ENCODE measurements around the gene GTF2IRD2. TPM values are rescaled to one million over a fixed set of nuclear protein-coding genes. Genes with fewer than 3 reads are reported as not detected.

GTF2IRD2 gene
- polyA plus RNA-seq, 1 experiment, result 23.0 TPM

Small RNA genes lying within 50 kb of the gene (small RNA-seq; reads per million reads assigned to genes)
- gene RF00019 (ENCODE audit: insufficient read length, low read depth), result not detected

Other genes with a start within 250 kb of the GTF2IRD2 start
- gene GTF2I, start 193.9 kb downstream of the GTF2IRD2 start, polyA plus RNA-seq (2011; rRNA removed), result 91.2 and 115 TPM in 2 replicates
- not detected in 2 replicates for gene NCF1, start 77.6 kb downstream of the GTF2IRD2 start, polyA plus RNA-seq (2011; rRNA removed)
- gene CASTOR2, start 113.1 kb upstream of the GTF2IRD2 start, polyA plus RNA-seq (2011; rRNA removed), result 3.9 and 8.2 TPM in 2 replicates
- gene RCC1L, start 222.2 kb upstream of the GTF2IRD2 start, polyA plus RNA-seq (2011; rRNA removed), result 56.1 and 59.1 TPM in 2 replicates
- gene GTF2IRD2B, start 241.0 kb upstream of the GTF2IRD2 start, polyA plus RNA-seq (2011; rRNA removed), result 22.0 and 23.6 TPM in 2 replicates